Stimulated activated naive CD8-positive, alpha-beta T cell treated with anti-CD3 and anti-CD28 coated beads, Interleukin-15, amount 100 ng/mL, for 72 hours (primary cell): ENCODE results near the gene FAAP20.

Source experiments
- ATAC-seq: fragments of 150-1000 bp; cut with Tn5 transposase; 2 replicates; pipeline ENCODE4 v1.10.0; 2021; ENCODE audit warnings: mild to moderate bottlenecking, moderate library complexity
- DNase-seq, 2 donors: peaks; one replicate each; pipeline ENCODE4 v3.0.0; 2021 to 2022
- H3K27ac Mint-ChIP-seq, 2 donors: one replicate each; pipeline ENCODE4 v1.8.0; 2022; ENCODE audit warnings: mild to moderate bottlenecking in 2 of 2, mixed read lengths in 2 of 2, moderate library complexity in 2 of 2
- H3K27me3 Mint-ChIP-seq: one replicate; pipeline ENCODE4 v1.8.0; 2022; ENCODE audit warnings: mixed read lengths
- H3K4me1 Mint-ChIP-seq: one replicate; pipeline ENCODE4 v1.8.0; 2022; ENCODE audit warnings: mild to moderate bottlenecking, mixed read lengths
- H3K4me3 Mint-ChIP-seq, 2 donors: one replicate each; pipeline ENCODE4 v1.8.0; 2022; ENCODE audit warnings: mild to moderate bottlenecking in 2 of 2, mixed read lengths in 2 of 2, moderate library complexity in 1 of 2
- H3K9me3 Mint-ChIP-seq, 2 donors: one replicate each; pipeline ENCODE4 v1.8.0; 2022; ENCODE audit warnings: mixed read lengths in 2 of 2

The FAAP20 gene

DNA sequence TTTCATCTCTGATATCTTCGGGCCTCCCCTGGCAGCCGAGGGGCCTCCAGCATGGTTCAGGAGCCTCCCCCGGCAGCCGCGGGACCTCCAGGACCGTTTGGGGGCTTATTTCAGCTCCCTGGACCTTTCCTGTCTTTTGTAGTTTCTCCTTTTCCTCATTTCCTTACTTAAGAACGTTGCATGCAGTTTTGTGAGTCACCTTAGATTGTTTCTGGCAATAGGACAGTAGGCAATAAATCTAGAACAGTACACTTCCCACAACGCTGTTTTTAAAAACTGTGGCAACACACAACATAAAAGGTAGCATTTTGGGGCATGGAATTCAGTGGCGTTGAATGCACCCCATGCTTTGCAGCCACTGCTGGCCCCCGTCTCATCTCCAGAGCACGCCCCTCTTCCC is 24.4 kb downstream of the FAAP20 start:
- no peak for ATAC-seq
- Mint-ChIP-seq H3K9me3 (no peaks in the 10 kb centered on the region), H3K4me3 (no peak overlapping the region), H3K27me3 (no peaks in the 10 kb centered on the region), H3K27ac (no peak overlapping the region), H3K4me1 (peaks cover 11% of the 10 kb centered on the region)
- no peak for DNase-seq

DNA sequence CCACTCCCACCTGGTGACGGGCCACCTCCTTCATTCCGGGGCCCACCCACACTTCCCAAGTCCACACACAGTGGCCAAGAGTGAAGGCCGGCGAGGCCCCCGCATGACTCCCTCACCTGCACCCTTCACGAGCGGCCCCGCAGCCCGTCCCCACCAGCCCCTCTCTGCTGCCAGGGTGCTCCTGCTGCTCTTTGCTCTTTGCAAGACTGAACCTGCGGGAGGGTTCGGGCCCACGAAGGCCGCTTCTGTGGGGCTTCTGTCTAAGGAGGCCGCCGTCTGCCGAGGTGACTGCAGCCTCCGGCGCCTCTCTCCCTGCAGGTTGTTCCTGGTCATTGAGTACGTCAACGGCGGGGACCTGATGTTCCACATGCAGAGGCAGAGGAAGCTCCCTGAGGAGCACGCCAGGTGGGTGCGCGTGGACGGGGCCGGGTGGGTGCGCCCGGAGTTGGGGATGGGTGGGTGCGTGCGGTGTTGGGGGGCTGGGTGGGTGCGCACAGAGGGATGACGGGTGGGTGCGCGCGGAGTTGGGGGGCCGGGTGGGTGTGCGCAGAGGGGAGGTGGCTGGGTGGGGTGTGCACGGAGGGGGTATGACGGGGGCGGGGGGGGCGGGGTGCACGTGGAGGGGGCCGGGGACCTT is 25.3 kb downstream of the FAAP20 start:
- H3K27me3 Mint-ChIP-seq = no peaks in the 10 kb centered on the region
- peaks cover 6% of the 10 kb centered on the region for H3K4me1 Mint-ChIP-seq
- ATAC-seq (peak; percentile 75), DNase-seq (no peak)
- H3K9me3 Mint-ChIP-seq = no peaks in the 10 kb centered on the region
- no peak overlapping the region for H3K4me3 Mint-ChIP-seq
- H3K27ac Mint-ChIP-seq = no peak overlapping the region

GRCh38 chr1:2168535-2168934 is 26.0 kb downstream of the FAAP20 start:
- no peaks in the 10 kb centered on the region for H3K9me3 Mint-ChIP-seq
- H3K27ac Mint-ChIP-seq = peak overlapping the region in 1 of 2 donors; percentile 74
- no peaks in the 10 kb centered on the region for H3K4me1 Mint-ChIP-seq
- no peaks in the 10 kb centered on the region for H3K27me3 Mint-ChIP-seq
- H3K4me3 Mint-ChIP-seq = no peak overlapping the region
- no peak for DNase-seq
- no peak for ATAC-seq

DNA sequence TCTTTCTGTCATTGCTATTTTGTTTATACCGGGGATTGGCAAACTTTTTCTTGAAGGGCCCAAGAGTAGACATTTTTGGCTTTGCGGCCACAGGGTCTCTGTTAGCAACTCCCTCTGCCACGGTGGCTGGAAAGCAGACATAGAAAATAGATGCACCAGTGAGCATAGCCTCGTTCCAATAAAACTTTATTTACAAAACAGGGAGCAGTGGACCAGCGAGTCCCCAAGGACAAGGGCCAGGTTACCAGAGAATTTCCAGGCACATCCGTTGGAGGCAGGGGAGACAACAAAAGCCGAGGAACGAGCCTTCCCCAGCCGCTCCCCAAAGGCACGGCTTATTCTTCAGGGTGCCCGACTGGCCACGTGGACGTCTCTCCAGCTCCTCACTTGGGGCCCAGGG is 26.5 kb downstream of the FAAP20 start:
- no peak for ATAC-seq
- Mint-ChIP-seq H3K4me3 (no peak overlapping the region), H3K9me3 (no peaks in the 10 kb centered on the region), H3K4me1 (peaks cover 2% of the 10 kb centered on the region), H3K27ac (no peak overlapping the region), H3K27me3 (no peaks in the 10 kb centered on the region)
- no peak for DNase-seq

GRCh38 chr1:2166695-2167094 is 27.9 kb downstream of the FAAP20 start:
- Mint-ChIP-seq H3K27me3 (no peaks in the 10 kb centered on the region), H3K27ac (no peak overlapping the region), H3K9me3 (no peaks in the 10 kb centered on the region), H3K4me3 (no peak overlapping the region), H3K4me1 (peaks cover 16% of the 10 kb centered on the region)
- ATAC-seq = no peak
- DNase-seq = no peak

- H3K27me3 Mint-ChIP-seq = no peaks in the 10 kb centered on the region
Measured at GRCh38 chr1:2166254-2166653, 28.3 kb downstream of the FAAP20 start.

DNA sequence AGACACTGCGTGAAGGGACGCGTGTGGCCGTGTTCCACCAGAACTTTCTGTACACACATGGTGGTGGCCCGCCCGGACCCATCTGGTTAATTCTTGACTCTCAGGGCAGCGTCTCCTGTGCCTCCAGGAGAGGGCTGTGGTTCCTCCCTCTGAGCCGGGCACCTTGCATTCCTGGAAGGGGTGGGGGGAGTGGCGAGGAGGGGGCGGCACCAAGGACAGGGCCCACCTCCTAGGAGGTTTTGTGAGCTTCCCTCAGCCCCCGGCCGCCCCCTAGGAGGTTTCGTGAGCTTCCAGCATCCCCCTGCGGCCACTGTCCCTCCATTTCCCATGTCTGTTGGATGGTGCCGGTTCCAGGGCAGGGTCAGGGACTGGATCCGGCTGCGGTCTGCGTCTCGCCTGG is 28.9 kb downstream of the FAAP20 start:
- Mint-ChIP-seq H3K9me3 (no peaks in the 10 kb centered on the region), H3K4me3 (no peak overlapping the region), H3K27ac (no peak overlapping the region), H3K4me1 (peaks cover 27% of the 10 kb centered on the region), H3K27me3 (no peaks in the 10 kb centered on the region)
- DNase-seq (no peak), ATAC-seq (no peak)

More at GRCh38 chr1:2166254-2166653, 28.3 kb downstream of the FAAP20 start:
- H3K4me1 Mint-ChIP-seq = peaks cover 21% of the 10 kb centered on the region
- no peak overlapping the region for H3K27ac Mint-ChIP-seq
- DNase-seq (no peak), ATAC-seq (no peak)
- H3K4me3 Mint-ChIP-seq = no peak overlapping the region
- no peaks in the 10 kb centered on the region for H3K9me3 Mint-ChIP-seq

GRCh38 chr1:2163205-2163604 is 31.4 kb downstream of the FAAP20 start:
- Mint-ChIP-seq H3K27ac (no peak overlapping the region), H3K4me3 (no peak overlapping the region), H3K9me3 (no peaks in the 10 kb centered on the region), H3K27me3 (no peaks in the 10 kb centered on the region), H3K4me1 (peaks cover 33% of the 10 kb centered on the region)
- no peak for DNase-seq
- no peak for ATAC-seq

DNA sequence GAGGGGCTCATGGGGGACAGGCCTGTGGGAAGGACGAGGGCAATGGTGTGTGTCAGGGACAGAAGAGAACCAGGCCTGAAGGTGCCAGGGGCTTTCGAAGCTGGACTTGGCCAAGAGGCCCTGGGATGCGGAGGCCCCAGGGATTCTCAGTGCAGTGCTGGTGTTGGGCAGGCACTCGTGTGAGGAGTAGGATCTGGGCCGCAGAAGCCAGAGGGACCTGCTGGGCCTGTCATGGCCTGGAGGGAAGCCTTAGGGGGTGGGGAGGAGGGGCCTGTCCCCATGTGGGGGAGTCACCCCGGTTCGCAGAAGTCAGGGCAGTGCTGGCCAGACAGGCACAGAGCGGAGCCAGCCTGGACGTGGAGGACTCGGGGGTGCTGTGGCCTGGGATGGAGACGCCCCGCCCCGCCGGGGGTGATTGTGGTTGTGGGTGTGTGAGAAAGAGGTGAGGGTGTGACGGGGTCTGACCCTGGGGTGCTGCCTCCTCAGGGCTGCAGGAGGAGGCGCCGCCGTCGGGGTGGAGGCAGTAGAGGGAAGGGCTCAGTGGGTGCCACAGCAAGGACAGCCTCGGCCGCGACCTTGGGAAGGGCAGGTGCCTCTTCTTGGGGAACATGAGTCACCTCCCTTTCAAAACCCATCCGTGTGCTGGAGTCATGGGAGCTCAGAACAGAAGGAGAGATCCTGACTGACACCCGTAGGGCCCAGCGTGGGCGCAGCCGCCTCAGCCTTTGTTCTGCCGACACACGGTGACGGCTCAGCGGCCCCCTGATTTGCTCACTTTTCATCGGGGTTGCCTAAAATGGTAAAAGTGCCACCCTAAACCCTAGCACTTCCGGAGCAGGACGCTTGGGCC is 33.9 kb downstream of the FAAP20 start:
- ATAC-seq = peak; percentile 35

GRCh38 chr1:2159124-2159523 is 35.4 kb downstream of the FAAP20 start:
- peaks cover 8 to 11% of the 10 kb centered on the region in 2 donors for H3K9me3 Mint-ChIP-seq
- H3K4me3 Mint-ChIP-seq = no peak overlapping the region
- no peak for ATAC-seq
- no peak overlapping the region for H3K27ac Mint-ChIP-seq
- DNase-seq = no peak
- no peaks in the 10 kb centered on the region for H3K27me3 Mint-ChIP-seq
- peaks cover 33% of the 10 kb centered on the region for H3K4me1 Mint-ChIP-seq

More for the DNA sequence above, 33.9 kb downstream of the FAAP20 start:
- Mint-ChIP-seq H3K27ac (peak overlapping the region in 1 of 2 donors; percentile 60), H3K4me3 (no peak overlapping the region), H3K27me3 (no peaks in the 10 kb centered on the region), H3K9me3 (peaks cover 0 to 1% of the 10 kb centered on the region in 2 donors), H3K4me1 (peaks cover 33% of the 10 kb centered on the region)
- DNase-seq = no peak

- Mint-ChIP-seq H3K4me3 (no peak overlapping the region), H3K9me3 (peaks cover 8 to 11% of the 10 kb centered on the region in 2 donors), H3K4me1 (peaks cover 40% of the 10 kb centered on the region), H3K27me3 (no peaks in the 10 kb centered on the region), H3K27ac (peak overlapping the region in 1 of 2 donors; percentile 86)
- DNase-seq (no peak), ATAC-seq (no peak)
Measured at GRCh38 chr1:2158272-2158671, 36.3 kb downstream of the FAAP20 start.

GRCh38 chr1:2157856-2158255 is 36.7 kb downstream of the FAAP20 start:
- DNase-seq (no peak), ATAC-seq (no peak)
- Mint-ChIP-seq H3K4me3 (no peak overlapping the region), H3K27ac (no peak overlapping the region), H3K27me3 (no peaks in the 10 kb centered on the region), H3K9me3 (peaks cover 8 to 11% of the 10 kb centered on the region in 2 donors), H3K4me1 (peaks cover 40% of the 10 kb centered on the region)

DNA sequence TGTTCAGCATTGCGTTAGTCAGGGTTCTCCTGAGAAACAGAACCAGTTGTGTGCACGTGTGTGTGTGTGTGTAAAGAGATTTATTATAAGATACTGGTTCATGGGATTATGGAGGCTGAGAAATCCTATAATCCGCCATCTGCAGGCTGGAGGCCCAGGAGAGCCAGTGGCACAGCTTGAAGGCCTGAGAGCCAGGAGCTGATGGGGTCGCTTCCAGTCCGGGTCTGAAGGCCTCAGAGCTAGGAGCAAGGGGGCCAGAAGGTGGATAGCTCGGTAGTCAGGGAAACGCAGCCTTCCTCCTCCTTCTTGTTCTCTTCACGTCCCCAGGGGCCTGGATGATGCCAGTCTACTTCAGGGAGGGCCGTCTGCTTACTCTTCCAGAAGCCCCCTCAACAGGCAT is 37.7 kb downstream of the FAAP20 start:
- ATAC-seq (no peak), DNase-seq (no peak)
- Mint-ChIP-seq H3K4me1 (peaks cover 36% of the 10 kb centered on the region), H3K4me3 (no peak overlapping the region), H3K9me3 (peaks cover 8 to 11% of the 10 kb centered on the region in 2 donors), H3K27ac (no peak overlapping the region), H3K27me3 (no peaks in the 10 kb centered on the region)

DNA sequence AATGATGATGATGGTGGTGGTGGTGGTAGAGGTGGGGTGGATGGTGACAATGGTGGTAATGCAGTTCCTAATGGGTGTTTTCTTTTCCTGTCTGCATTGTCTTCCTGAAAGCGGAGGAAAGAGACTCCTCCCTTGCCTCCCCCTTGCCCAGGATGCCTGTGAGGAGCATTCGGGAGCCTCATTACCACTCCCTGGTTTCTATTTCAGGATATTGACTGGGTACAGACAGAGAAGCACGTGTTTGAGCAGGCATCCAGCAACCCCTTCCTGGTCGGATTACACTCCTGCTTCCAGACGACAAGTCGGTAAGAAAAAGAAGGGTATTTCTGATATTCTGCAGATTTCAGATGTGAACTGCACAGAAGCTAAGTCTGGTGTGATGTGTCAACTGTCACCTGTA is 38.8 kb downstream of the FAAP20 start:
- ATAC-seq = no peak
- no peak for DNase-seq
- Mint-ChIP-seq H3K4me3 (no peak overlapping the region), H3K9me3 (peaks cover 8 to 11% of the 10 kb centered on the region in 2 donors), H3K4me1 (peaks cover 35% of the 10 kb centered on the region), H3K27ac (no peak overlapping the region), H3K27me3 (no peaks in the 10 kb centered on the region)

- Mint-ChIP-seq H3K4me1 (peaks cover 33% of the 10 kb centered on the region), H3K27ac (no peak overlapping the region), H3K9me3 (peaks cover 8 to 11% of the 10 kb centered on the region in 2 donors), H3K4me3 (no peak overlapping the region), H3K27me3 (no peaks in the 10 kb centered on the region)
- ATAC-seq (no peak), DNase-seq (no peak)
Measured at GRCh38 chr1:2155147-2155598, 39.4 kb downstream of the FAAP20 start.

- no peak for ATAC-seq
- DNase-seq = no peak
- peaks cover 8 to 11% of the 10 kb centered on the region in 2 donors for H3K9me3 Mint-ChIP-seq
Measured at GRCh38 chr1:2154022-2154421, 40.5 kb downstream of the FAAP20 start.

More at GRCh38 chr1:2154022-2154421, 40.5 kb downstream of the FAAP20 start:
- Mint-ChIP-seq H3K4me1 (peaks cover 32% of the 10 kb centered on the region), H3K27me3 (no peaks in the 10 kb centered on the region), H3K4me3 (no peak overlapping the region), H3K27ac (no peak overlapping the region)
